OCI-LY1 (cell line): ENCODE data around the gene CHRNG.

Experiments used
- H2AFZ ChIP-seq: fragments of 200-600 bp; sonication (generic), shearing (Covaris generic); 2 replicates; pipeline ENCODE4 v1.6.0; 2014; ENCODE audit warnings: antibody characterized with exemption, mild to moderate bottlenecking, low read length
- H3F3A ChIP-seq: fragments of 200-600 bp; sonication (generic), shearing (Covaris generic); 2 replicates; pipeline ENCODE4 v1.6.0; 2014; ENCODE audit warnings: mild to moderate bottlenecking, antibody characterized with exemption, low read length, moderate library complexity; ENCODE audit not compliant: insufficient read depth
- H3K27ac ChIP-seq: fragments of 200-600 bp; sonication (generic); 2 replicates; pipeline ENCODE4 v1.5.1; 2014; ENCODE audit warnings: low read length, mixed run types, mild to moderate bottlenecking, low read depth; ENCODE audit not compliant: poor library complexity, severe bottlenecking
- H3K27me3 ChIP-seq: fragments of 200-600 bp; sonication (generic); 2 replicates; pipeline ENCODE4 v1.6.0; 2014; ENCODE audit warnings: antibody characterized with exemption, mild to moderate bottlenecking, low read length, moderate library complexity; ENCODE audit not compliant: insufficient read depth
- H3K36me3 ChIP-seq: fragments of 200-600 bp; sonication (generic); 2 replicates; pipeline ENCODE4 v1.6.1; 2014; ENCODE audit warnings: mild to moderate bottlenecking, antibody characterized with exemption, low read length, moderate library complexity, mixed read lengths; ENCODE audit not compliant: insufficient read depth
- H3K4me1 ChIP-seq: fragments of 200-600 bp; sonication (generic); 2 replicates; pipeline ENCODE4 v1.5.1; 2014; ENCODE audit warnings: mild to moderate bottlenecking, low read length, moderate library complexity; ENCODE audit not compliant: insufficient read depth, severe bottlenecking
- H3K4me2 ChIP-seq: fragments of 200-600 bp; sonication (generic), shearing (Covaris generic); 2 replicates; pipeline ENCODE4 v1.6.1; 2014; ENCODE audit warnings: low read length
- H3K4me3 ChIP-seq: fragments of 200-600 bp; sonication (generic); 2 replicates; pipeline ENCODE4 v1.5.1; 2014; ENCODE audit warnings: low read length, low read depth, mild to moderate bottlenecking, mixed read lengths; ENCODE audit not compliant: poor library complexity, severe bottlenecking
- H3K79me2 ChIP-seq: fragments of 200-600 bp; shearing (Covaris generic); 2 replicates; pipeline ENCODE4 v1.6.1; 2016; ENCODE audit warnings: mixed run types, low read length, mixed read lengths; ENCODE audit not compliant: insufficient read depth
- H3K9ac ChIP-seq: fragments of 200-600 bp; sonication (generic), shearing (Covaris generic); 2 replicates; pipeline ENCODE4 v1.6.1; 2014; ENCODE audit warnings: mild to moderate bottlenecking, low read length, mixed read lengths
- H3K9me2 ChIP-seq: fragments of 200-600 bp; sonication (generic), shearing (Covaris generic); 2 replicates; pipeline ENCODE4 v1.6.1; 2014; ENCODE audit warnings: low read depth, mild to moderate bottlenecking, low read length, mixed read lengths
- H3K9me3 ChIP-seq: fragments of 200-600 bp; shearing (Covaris generic); 2 replicates; pipeline ENCODE4 v1.6.1; 2014; ENCODE audit warnings: low read length, mixed read lengths
- H4K20me1 ChIP-seq: fragments of 200-600 bp; sonication (generic), shearing (Covaris generic); 2 replicates; pipeline ENCODE4 v1.6.0; 2016; ENCODE audit warnings: mild to moderate bottlenecking, low read length; ENCODE audit not compliant: insufficient read depth
- CTCF ChIP-seq: fragments of 200-600 bp; sonication (generic), shearing (Covaris generic); IDR thresholded peaks from 2 replicates; pipeline ENCODE4 v1.5.1; 2017; ENCODE audit warnings: mild to moderate bottlenecking, antibody characterized with exemption, low read length, moderate library complexity, mixed read lengths
- EZH2 ChIP-seq: fragments of 200-600 bp; sonication (generic), shearing (Covaris generic); IDR thresholded peaks from 2 replicates; pipeline ENCODE4 v1.8.0; 2017; ENCODE audit warnings: borderline replicate concordance, mixed run types, mild to moderate bottlenecking, antibody characterized with exemption, low read length, moderate library complexity, mixed read lengths

Gene CHRNG

GRCh38 chr2:232540441-232541041 is 1.0 kb downstream of the CHRNG start:
- Histone ChIP-seq H3K36me3 (peaks cover 13% of the 10 kb centered on the region), H3K9me3 (no peaks in the 10 kb centered on the region), H3K4me3 (no peak overlapping the region), H3F3A (no peaks in the 10 kb centered on the region), H3K79me2 (no peaks in the 10 kb centered on the region), H3K27me3 (peaks cover 5% of the 10 kb centered on the region; the same call in 1 of the 2 replicates), H3K27ac (no peak overlapping the region), H3K9me2 (no peaks in the 10 kb centered on the region), H2AFZ (no peak overlapping the region), H3K9ac (no peak overlapping the region), H3K4me1 (no peaks in the 10 kb centered on the region), H4K20me1 (no peaks in the 10 kb centered on the region), H3K4me2 (no peak overlapping the region)
- no peak for TF ChIP-seq CTCF

GRCh38 chr2:232541195-232541960 is 1.9 kb downstream of the CHRNG start:
- Histone ChIP-seq H4K20me1 (no peaks in the 10 kb centered on the region), H3K36me3 (peaks cover 21% of the 10 kb centered on the region), H3K27ac (no peak overlapping the region), H3F3A (no peaks in the 10 kb centered on the region), H3K4me2 (no peak overlapping the region), H3K27me3 (no peaks in the 10 kb centered on the region), H3K9ac (no peak overlapping the region), H3K4me3 (no peak overlapping the region), H3K4me1 (no peaks in the 10 kb centered on the region), H3K9me2 (no peaks in the 10 kb centered on the region), H3K79me2 (no peaks in the 10 kb centered on the region), H2AFZ (no peak overlapping the region), H3K9me3 (no peaks in the 10 kb centered on the region)
- TF ChIP-seq EZH2 (no peak), CTCF (no peak)

- no peaks in the 10 kb centered on the region for H3K27me3 ChIP-seq
- no peaks in the 10 kb centered on the region for H3K9me3 ChIP-seq
- no peak overlapping the region for H3K4me2 ChIP-seq
- no peaks in the 10 kb centered on the region for H3K9me2 ChIP-seq
- H3K79me2 ChIP-seq: no peaks in the 10 kb centered on the region
- TF ChIP-seq EZH2 (no peak), CTCF (no peak)
- peaks cover 28% of the 10 kb centered on the region for H3K36me3 ChIP-seq
- H3F3A ChIP-seq: no peaks in the 10 kb centered on the region
- H2AFZ ChIP-seq: no peak overlapping the region
- no peaks in the 10 kb centered on the region for H4K20me1 ChIP-seq
- no peak overlapping the region for H3K9ac ChIP-seq
- no peak overlapping the region for H3K4me3 ChIP-seq
- no peak overlapping the region for H3K27ac ChIP-seq
- H3K4me1 ChIP-seq: no peaks in the 10 kb centered on the region
Measured at GRCh38 chr2:232541961-232542714, 2.6 kb downstream of the CHRNG start.
